Measurements from ENCODE around the gene HOXB4.

Gene HOXB4

GRCh38 chr17:48601207-48601538 lies 23.0 kb upstream of the HOXB4 start:
- DNase-seq = no peak

- DNase-seq = no peak
These were observed 22.3 kb upstream of the HOXB4 start for GRCh38 chr17:48600244-48601098.

- no peak for DNase-seq
These were observed 21.2 kb upstream of the HOXB4 start for GRCh38 chr17:48599354-48599753.

- DNase-seq = no peak
These were observed 20.6 kb upstream of the HOXB4 start for GRCh38 chr17:48598736-48599135.

- DNase-seq = no peak
These were observed 19.9 kb upstream of the HOXB4 start for GRCh38 chr17:48597778-48598631.

- DNase-seq = no peak
These were observed 19.3 kb upstream of the HOXB4 start for GRCh38 chr17:48597528-48597777.

- no peak for DNase-seq
These were observed 18.8 kb upstream of the HOXB4 start for GRCh38 chr17:48596735-48597527.

- DNase-seq = no peak
These were observed 18.0 kb upstream of the HOXB4 start for GRCh38 chr17:48596000-48596734.

GRCh38 chr17:48595278-48595999 lies 17.3 kb upstream of the HOXB4 start:
- DNase-seq = no peak

GRCh38 chr17:48594538-48595277 lies 16.6 kb upstream of the HOXB4 start:
- DNase-seq = no peak

- DNase-seq = peak; percentile 77
These were observed 15.8 kb upstream of the HOXB4 start for GRCh38 chr17:48593840-48594537.

GRCh38 chr17:48593126-48593829 lies 15.1 kb upstream of the HOXB4 start, which contains the start of gene HOXB5:
TSS of gene HOXB5 (minus strand) at chr17:48593779. CDS start at chr17:48593682, 97 bp downstream.
- DNase-seq = no peak

GRCh38 chr17:48592577-48592976 lies 14.4 kb upstream of the HOXB4 start:
- no peak for DNase-seq

- no peak for DNase-seq
These were observed 13.9 kb upstream of the HOXB4 start for GRCh38 chr17:48592057-48592514.

- DNase-seq = no peak
These were observed 13.3 kb upstream of the HOXB4 start for GRCh38 chr17:48591255-48592056.

GRCh38 chr17:48590607-48591161 lies 12.5 kb upstream of the HOXB4 start:
- no peak for DNase-seq

- no peak for DNase-seq
These were observed 11.9 kb upstream of the HOXB4 start, which contains the start of gene HOXB3 for GRCh38 chr17:48589831-48590606. TSS of gene HOXB3 (minus strand) at chr17:48590241. CDS start at chr17:48552474, 37,767 bp downstream.
